ENCODE data around the gene CCL15. TPM values are rescaled to one million over a fixed set of nuclear protein-coding genes. Genes with fewer than 3 reads are reported as not detected.

Gene CCL15
- total RNA-seq, 2 donors from 2014 or later = 1.0 TPM; not detected in 1

DNA sequence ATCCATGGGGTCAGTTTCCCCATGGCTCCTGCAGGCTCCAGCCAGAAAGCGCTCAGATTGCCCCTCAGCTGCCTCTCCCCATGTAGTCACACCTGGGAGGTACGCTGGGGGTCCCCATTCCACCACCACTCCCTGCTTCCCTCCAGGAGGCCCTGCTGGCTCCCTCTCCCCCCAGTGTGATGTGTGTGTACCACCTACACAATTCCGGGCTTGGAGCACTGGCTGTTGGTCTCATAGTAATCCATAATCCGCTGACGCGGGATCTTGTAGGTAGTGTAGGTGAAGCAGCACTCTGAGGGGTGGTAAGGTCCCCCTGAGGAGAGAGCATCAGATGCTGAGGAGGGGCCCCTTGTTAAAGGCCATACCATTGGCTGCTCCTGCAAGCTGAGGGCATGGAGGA lies 17.2 kb downstream of the CCL15 start:
- DNase-seq = no peak
- TF ChIP-seq CTCF (IDR thresholded peaks at IDR 0.05) (no peak), POLR2A (IDR thresholded peaks at IDR 0.05) (no peak)
- no peak for ATAC-seq
- Histone ChIP-seq H3K27me3 (no peaks in the 10 kb centered on the region), H3K9me3 (no peaks in the 10 kb centered on the region), H3K4me3 (no peak overlapping the region), H3K27ac (no peak overlapping the region), H3K4me1 (peaks cover 4% of the 10 kb centered on the region), H3K36me3 (replicated peaks in 1 of 2; ENCODE audit: insufficient read depth in 1 of 2, low read depth in 2 of 2) (no peaks in the 10 kb centered on the region)
- intact Hi-C loops (cut with DNase I) = no loop called here
- 79 to 87% methylated on average over 6 of the region's 6 CpGs for WGBS, 2 donors

- ATAC-seq (no peak), DNase-seq (no peak)
- 86 to 88% methylated on average over 2 to 3 of the region's 3 CpGs for WGBS, 2 donors
- intact Hi-C loops (cut with DNase I) = no loop called here
- TF ChIP-seq CTCF (IDR thresholded peaks at IDR 0.05) = no peak
- TF ChIP-seq POLR2A (IDR thresholded peaks at IDR 0.05) = no peak
- no peaks in the 10 kb centered on the region for H3K27me3 ChIP-seq
- H3K27ac ChIP-seq = no peak overlapping the region
- no peak overlapping the region for H3K4me3 ChIP-seq
- H3K9me3 ChIP-seq = no peaks in the 10 kb centered on the region
- no peaks in the 10 kb centered on the region for H3K4me1 ChIP-seq
- no peaks in the 10 kb centered on the region for H3K36me3 ChIP-seq (replicated peaks in 1 of 2; ENCODE audit: insufficient read depth in 1 of 2, low read depth in 2 of 2)
Measured at GRCh38 chr17:35982409-35983191, 18.8 kb downstream of the CCL15 start.

GRCh38 chr17:35981908-35982330 lies 19.4 kb downstream of the CCL15 start:
- 45 to 51% methylated on average over 4 of the region's 4 CpGs for WGBS, 2 donors
- intact Hi-C loops (cut with DNase I) = no loop called here

DNA sequence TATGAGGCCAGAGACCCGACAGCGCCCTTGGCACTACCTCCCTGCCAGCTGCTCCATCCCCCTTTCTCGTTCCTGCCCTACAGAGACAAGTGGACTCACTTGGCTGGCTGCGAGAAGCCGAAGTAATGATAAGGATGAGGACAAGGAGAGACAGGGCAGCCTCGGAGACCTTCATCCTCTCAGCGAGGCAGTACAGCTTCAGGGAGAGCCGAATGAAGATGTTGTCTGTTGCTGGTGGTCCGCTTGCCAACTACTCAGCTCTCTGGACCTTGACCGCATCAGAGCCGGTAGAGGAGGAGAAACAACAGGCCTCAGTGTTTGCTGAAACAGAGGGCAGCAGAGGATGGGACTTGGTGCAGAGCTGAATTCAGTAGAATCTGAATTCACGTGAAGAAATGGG lies 20.1 kb downstream of the CCL15 start, which contains the start of gene CCL16:
Gene CCL16, minus strand, starts transcription at position 252 of the 400 bp plus-strand sequence. Its CDS starts 77 bp downstream, at position 175.
- intact Hi-C loops (cut with DNase I) = no loop called here
- WGBS, 2 donors = 80 to 83% methylated on average over 10 to 12 of the region's 12 CpGs

More at GRCh38 chr17:35981908-35982330, 19.4 kb downstream of the CCL15 start:
- no peak for ATAC-seq
- Histone ChIP-seq H3K27me3 (no peaks in the 10 kb centered on the region), H3K4me1 (no peaks in the 10 kb centered on the region), H3K27ac (no peak overlapping the region), H3K4me3 (no peak overlapping the region), H3K9me3 (no peaks in the 10 kb centered on the region), H3K36me3 (replicated peaks in 1 of 2; ENCODE audit: insufficient read depth in 1 of 2, low read depth in 2 of 2) (no peaks in the 10 kb centered on the region)
- no peak for TF ChIP-seq POLR2A (IDR thresholded peaks at IDR 0.05)
- no peak for TF ChIP-seq CTCF (IDR thresholded peaks at IDR 0.05)
- DNase-seq = no peak

More for the DNA sequence above, 20.1 kb downstream of the CCL15 start, which contains the start of gene CCL16:
- Histone ChIP-seq H3K27me3 (no peaks in the 10 kb centered on the region), H3K27ac (no peak within 1 kb of the TSS), H3K4me1 (no peaks in the 10 kb centered on the region), H3K9me3 (no peaks in the 10 kb centered on the region), H3K36me3 (replicated peaks in 1 of 2; ENCODE audit: insufficient read depth in 1 of 2, low read depth in 2 of 2) (no peaks in the 10 kb centered on the region), H3K4me3 (no peak within 1 kb of the TSS)
- DNase-seq = no peak
- TF ChIP-seq CTCF (IDR thresholded peaks at IDR 0.05) (no peak), POLR2A (IDR thresholded peaks at IDR 0.05) (no peak)
- no peak for ATAC-seq

Data from body of pancreas (tissue), 4 donors.